Vagina (tissue), 2 donors: Measurements from ENCODE around the gene AGR2.

Experiments
- CTCF ChIP-seq, 3 experiments: fragments of 450-650 bp in 2 of 3; fragments of 200-600 bp in 1 of 3; sonication (generic) in 1 of 3; IDR thresholded peaks; one replicate each; pipeline ENCODE4 v1.5.1; 2017 to 2019; ENCODE audit warnings: antibody characterized with exemption in 3 of 3, mild to moderate bottlenecking in 2 of 3, moderate library complexity in 2 of 3
- POLR2AphosphoS5 ChIP-seq, 2 donors: sonication (generic); formaldehyde crosslinking; IDR thresholded peaks; one replicate each; pipeline ENCODE4 v1.9.0; 2017; ENCODE audit warnings: antibody characterized with exemption in 2 of 2, mild to moderate bottlenecking in 2 of 2, low read depth in 1 of 2; ENCODE audit not compliant: insufficient read depth in 1 of 2

GRCh38 chr7:16812542-16813231 is 7.9 kb upstream of the AGR2 start:
- TF ChIP-seq CTCF (IDR thresholded peaks at IDR 0.05) = no peak
- TF ChIP-seq POLR2AphosphoS5 (IDR thresholded peaks at IDR 0.05; ENCODE audit: insufficient read depth in 1 of 2, low read depth in 1 of 2) = no peak
